Prostate gland (tissue), 2 donors: ENCODE data around the gene BTBD2. TPM values are rescaled to one million over a fixed set of nuclear protein-coding genes. Genes with fewer than 3 reads are reported as not detected.

Experiments used
- DNase-seq: peaks from one replicate; pipeline ENCODE4 v3.0.0-alpha.2; 2019; ENCODE audit warnings: low spot score
- H3K27ac ChIP-seq, 2 donors: fragments of 200-600 bp; sonication (generic); 2 replicates each; pipeline ENCODE4 v1.5.1; 2017 to 2019
- H3K27me3 ChIP-seq: fragments of 200-600 bp; sonication (generic); replicated peaks from 2 replicates; pipeline ENCODE4 v1.5.1; 2019; ENCODE audit not compliant: insufficient read depth
- H3K36me3 ChIP-seq, 2 donors: fragments of 200-600 bp; sonication (generic); 1 replicate in 1 of 2; 2 replicates in 1 of 2; pipeline versions ENCODE4 v1.5.1 to v1.8.1; 2017 to 2019
- H3K4me1 ChIP-seq: fragments of 200-600 bp; sonication (generic); replicated peaks from 2 replicates; pipeline ENCODE4 v1.5.1; 2019
- H3K4me3 ChIP-seq, 2 donors: fragments of 200-600 bp; sonication (generic); 2 replicates each; pipeline ENCODE4 v1.5.1; 2017 to 2019
- H3K9me3 ChIP-seq: fragments of 200-600 bp; sonication (generic); 2 replicates; pipeline ENCODE4 v1.5.1; 2017
- CTCF ChIP-seq, 4 experiments: fragments of 200-600 bp in 2 of 4; fragments of 450-650 bp in 2 of 4; sonication (generic) in 2 of 4; IDR thresholded peaks; 1 replicate in 3 of 4; 2 replicates in 1 of 4; pipeline ENCODE4 v1.5.1; 2016 to 2019; ENCODE audit warnings: antibody characterized with exemption in 4 of 4, mild to moderate bottlenecking in 2 of 4, moderate library complexity in 2 of 4
- POLR2A ChIP-seq: fragments of 450-650 bp; IDR thresholded peaks from one replicate; pipeline ENCODE4 v1.6.1; 2016; ENCODE audit warnings: antibody characterized with exemption, mild to moderate bottlenecking
- POLR2AphosphoS5 ChIP-seq: sonication (generic); formaldehyde crosslinking; IDR thresholded peaks from one replicate; pipeline ENCODE4 v1.6.1; 2017; ENCODE audit warnings: antibody characterized with exemption
- WGBS: methylation state at CpG from one replicate; pipeline ENCODE4 v1.1.5; 2018; 5-methylcytosine and 5-hydroxymethylcytosine counted together
- intact Hi-C: fragments of 100-400 bp; cut with DNase I; formaldehyde crosslinking; loops from one replicate; pipeline ENCODE4 v1.14.2; 2022
- total RNA-seq, 2 donors: library from RNA; depleted of rRNA; stranded (reverse); fragments of >200 nt; gene quantifications; one replicate each; pipeline ENCODE4 v1.1.0, GENCODE V29; 2016

BTBD2 gene
- total RNA-seq, 2 donors from 2014 or later, result 116 to 136 TPM

DNA sequence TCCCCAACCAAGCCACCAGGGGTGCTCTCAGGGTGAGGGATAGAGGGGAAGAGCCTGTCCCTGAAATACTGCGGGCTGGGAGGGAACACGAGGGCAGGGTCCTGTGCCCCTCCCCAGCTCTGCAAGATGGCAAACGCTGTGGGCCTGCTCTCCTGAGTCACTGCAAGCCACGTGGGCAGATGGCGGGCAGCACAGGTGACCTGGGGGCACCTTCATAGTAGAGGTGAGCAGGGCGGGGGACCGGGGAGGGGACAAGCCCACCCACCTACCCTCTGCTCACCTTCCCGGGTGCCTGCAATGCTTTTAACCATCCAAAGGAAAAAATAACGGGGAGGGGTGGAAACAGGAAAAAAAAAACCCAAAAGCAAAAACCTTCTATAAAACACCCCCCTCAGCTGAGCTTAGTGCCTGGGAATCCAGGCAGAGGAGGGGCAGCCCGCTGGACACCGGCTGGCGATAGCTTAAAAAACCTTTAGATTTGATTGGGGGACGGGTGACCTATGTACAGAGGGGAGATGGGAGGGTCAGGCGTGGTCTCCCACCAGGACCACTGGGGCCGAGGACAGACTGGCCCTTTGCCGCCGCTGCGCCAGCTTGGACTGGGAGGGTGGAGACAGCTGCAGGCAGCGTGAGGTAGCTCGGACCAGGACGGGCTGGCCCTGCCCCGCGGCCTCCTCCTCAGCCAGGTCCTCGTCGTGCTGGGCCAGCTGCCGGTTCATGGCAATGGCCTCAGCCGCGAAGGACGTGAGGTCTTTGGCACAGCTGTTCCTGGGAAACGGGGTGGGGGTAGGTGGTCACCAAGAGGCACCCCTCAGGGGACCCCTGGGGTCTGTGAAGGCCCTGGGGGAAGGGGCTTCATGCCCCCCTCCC, 23.8 kb upstream of the BTBD2 start:
- DNase-seq, result peak; percentile 4
- Histone ChIP-seq H3K36me3 (peaks cover 9 to 19% of the 10 kb centered on the region in 2 donors), H3K9me3 (no peaks in the 10 kb centered on the region), H3K4me3 (no peak overlapping the region), H3K27me3 (no peaks in the 10 kb centered on the region), H3K27ac (peak overlapping the region; percentile 58 to 100), H3K4me1 (peaks cover 27% of the 10 kb centered on the region)
- intact Hi-C loops, result no loop called here
- 77% methylated on average over 26 of the region's 30 CpGs for WGBS
- TF ChIP-seq POLR2AphosphoS5 (no peak), CTCF (IDR thresholded peaks at IDR 0.05) (no peak), POLR2A (no peak)

DNA sequence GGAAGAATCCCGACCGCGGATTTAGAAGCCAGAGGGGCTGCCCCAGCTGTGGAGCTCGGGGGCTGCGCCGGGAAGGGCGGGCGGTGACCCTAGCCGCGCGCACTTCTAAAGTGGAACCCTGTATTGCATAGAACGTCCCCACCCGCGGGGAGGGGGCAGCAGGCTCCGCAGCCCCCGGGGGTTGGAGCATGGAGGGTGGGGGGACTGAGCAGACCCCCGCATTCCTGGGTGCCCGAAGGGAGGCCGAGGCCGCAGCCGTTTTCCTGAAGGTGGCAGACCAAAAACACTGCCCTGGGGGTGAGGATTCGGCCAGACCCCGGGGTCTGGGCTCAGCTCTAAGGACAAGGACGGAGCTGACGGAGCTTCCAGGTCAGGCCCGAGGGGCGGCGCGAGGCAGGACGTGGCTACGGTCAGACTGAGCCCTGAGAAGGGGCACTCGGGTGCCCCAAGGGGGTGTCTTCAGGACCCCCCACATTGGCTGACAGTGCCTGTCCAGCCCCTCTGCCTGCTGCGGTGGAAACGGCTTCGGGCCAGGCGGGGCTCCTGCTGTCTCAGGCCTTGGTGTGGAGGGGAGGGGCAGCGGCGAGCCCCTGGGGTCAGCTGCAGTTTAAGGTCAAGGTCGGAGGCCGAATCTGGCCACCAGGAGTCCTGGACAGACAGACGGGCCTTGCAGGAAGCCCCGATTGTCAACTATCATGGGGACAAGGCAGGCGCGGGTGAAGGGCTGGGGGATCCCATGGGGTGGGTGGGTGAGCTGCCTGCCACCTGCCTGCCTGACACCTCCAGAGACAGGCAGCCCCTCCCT, 23.0 kb upstream of the BTBD2 start:
- TF ChIP-seq CTCF (IDR thresholded peaks at IDR 0.05), result no peak
- no peak for TF ChIP-seq POLR2AphosphoS5
- TF ChIP-seq POLR2A, result no peak
- H3K27ac ChIP-seq, result peak overlapping the region; percentile 58 to 100
- intact Hi-C loops, result no loop called here
- H3K36me3 ChIP-seq, result peaks cover 9 to 19% of the 10 kb centered on the region in 2 donors
- H3K27me3 ChIP-seq, result no peaks in the 10 kb centered on the region
- H3K4me1 ChIP-seq, result peaks cover 22% of the 10 kb centered on the region
- no peak overlapping the region for H3K4me3 ChIP-seq
- WGBS, result 84% methylated on average over 44 of the region's 44 CpGs
- DNase-seq, result peak; percentile 4
- H3K9me3 ChIP-seq, result no peaks in the 10 kb centered on the region

- H3K4me3 ChIP-seq, result no peak overlapping the region
- TF ChIP-seq POLR2AphosphoS5 (no peak), CTCF (IDR thresholded peaks at IDR 0.05) (no peak), POLR2A (no peak)
- H3K36me3 ChIP-seq, result peaks cover 9 to 19% of the 10 kb centered on the region in 2 donors
- H3K4me1 ChIP-seq, result peaks cover 16% of the 10 kb centered on the region
- no peaks in the 10 kb centered on the region for H3K27me3 ChIP-seq
- DNase-seq, result peak; percentile 6
- 65% methylated on average over 24 of the region's 24 CpGs for WGBS
- intact Hi-C loops, result no loop called here
- peak overlapping the region; percentile 22 to 100 for H3K27ac ChIP-seq
- H3K9me3 ChIP-seq, result no peaks in the 10 kb centered on the region
Observed at GRCh38 chr19:2037651-2038255, 22.2 kb upstream of the BTBD2 start.

GRCh38 chr19:2036424-2036823, 20.9 kb upstream of the BTBD2 start:
- Histone ChIP-seq H3K4me3 (no peak overlapping the region), H3K36me3 (peaks cover 9 to 16% of the 10 kb centered on the region in 2 donors), H3K4me1 (peaks cover 16% of the 10 kb centered on the region), H3K9me3 (no peaks in the 10 kb centered on the region), H3K27ac (no peak overlapping the region), H3K27me3 (no peaks in the 10 kb centered on the region)
- no peak for DNase-seq
- intact Hi-C loops, result no loop called here
- TF ChIP-seq POLR2A (no peak), POLR2AphosphoS5 (no peak), CTCF (IDR thresholded peaks at IDR 0.05) (no peak)
- 82% methylated on average over 8 of the region's 8 CpGs for WGBS
